Anterior cingulate cortex (tissue), 58 donors: ENCODE data around the gene C18orf54.
"Not testable (repeated sequence)": the region's sequence is repeated elsewhere in the genome, so short reads cannot be mapped to it uniquely, and the experiment has no call there.

ENCODE experiments used
- DNase-seq, 58 donors: peaks; one replicate each; lab custom pipeline; 2025; lab: John Stamatoyannopoulos, UW

The C18orf54 gene

GRCh38 chr18:54357660-54358494 is at the start of gene C18orf54, which contains the start of gene STARD6:
TSS of gene C18orf54 (plus strand) at chr18:54357906. CDS start at chr18:54360573, 2,667 bp downstream.
TSS of gene STARD6 (minus strand) at chr18:54357858. CDS start at chr18:54354573, 3,285 bp downstream.
- DNase-seq, result peak in 57 of 58 donors; percentile 24 to 87 (median 77)

GRCh38 chr18:54309564-54309963 is 48.1 kb upstream of the C18orf54 start:
- DNase-seq, result not testable (repeated sequence)

- no peak for DNase-seq
Measured at GRCh38 chr18:54316071-54316820, 41.5 kb upstream of the C18orf54 start.

DNA sequence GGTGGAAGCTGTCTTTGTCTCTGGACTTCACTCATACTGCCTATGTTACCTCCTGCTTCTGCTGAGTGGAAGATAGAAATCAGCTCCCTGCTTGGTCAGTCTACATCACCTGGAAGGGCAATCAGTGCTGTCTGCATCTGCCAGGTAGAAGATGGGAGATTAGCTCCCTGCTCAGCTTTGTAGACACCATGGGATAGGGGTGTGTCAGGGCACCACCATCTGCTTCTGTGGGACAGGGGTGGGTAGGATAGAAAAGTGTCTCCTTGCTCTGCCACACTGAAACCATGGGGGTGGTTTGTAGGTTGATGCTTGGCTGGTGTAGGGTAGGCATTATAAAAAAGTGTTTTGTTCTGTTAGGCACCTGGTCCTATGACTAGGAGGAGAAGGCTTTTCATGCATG is 34.1 kb upstream of the C18orf54 start:
- DNase-seq, result no peak

DNA sequence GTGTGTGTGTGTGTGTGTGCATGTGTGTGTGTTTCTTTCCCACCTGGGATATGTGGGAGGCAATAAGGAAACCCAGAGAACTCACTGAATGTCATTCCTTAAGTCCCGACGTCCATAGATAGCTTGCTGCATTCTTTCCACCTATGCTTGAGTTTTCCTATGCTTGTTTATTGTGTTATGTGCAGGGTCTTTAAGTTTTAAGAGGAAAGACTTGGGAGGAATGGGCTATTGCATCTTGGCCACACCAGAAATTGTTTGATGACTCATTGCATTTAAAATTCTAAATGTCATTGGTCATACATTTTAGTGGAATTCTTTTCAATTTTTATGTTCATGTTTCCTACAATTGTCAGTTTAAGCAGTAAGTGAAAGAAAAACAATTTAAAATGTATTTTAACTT is 33.7 kb upstream of the C18orf54 start:
- DNase-seq, result no peak

- no peak for DNase-seq
Measured at GRCh38 chr18:54327818-54328217, 29.9 kb upstream of the C18orf54 start.

DNA sequence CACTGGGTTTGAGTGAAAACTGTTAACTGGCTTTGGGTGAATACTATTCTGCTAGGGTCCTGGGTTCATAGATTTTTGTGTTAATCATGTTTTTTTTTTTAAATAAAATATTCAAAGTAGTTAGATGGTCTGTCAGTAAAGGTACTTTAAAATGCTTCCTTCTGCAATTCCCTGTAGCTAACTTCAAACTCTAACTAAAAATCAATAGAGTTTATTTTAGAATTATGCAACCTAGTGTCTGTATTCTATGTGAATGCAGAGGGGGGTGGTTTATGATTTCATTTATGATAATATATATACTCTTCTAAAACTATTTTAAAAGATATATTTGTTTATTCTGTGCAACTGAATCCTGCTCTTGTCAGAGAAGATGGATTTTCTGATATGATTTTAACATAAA is 27.9 kb upstream of the C18orf54 start:
- no peak for DNase-seq

GRCh38 chr18:54330768-54331548 is 26.7 kb upstream of the C18orf54 start:
- no peak for DNase-seq

- no peak for DNase-seq
Measured at GRCh38 chr18:54335638-54336173, 22.0 kb upstream of the C18orf54 start.

GRCh38 chr18:54338230-54338629 is 19.5 kb upstream of the C18orf54 start:
- no peak for DNase-seq

- DNase-seq, result no peak
Measured at GRCh38 chr18:54351186-54351585, 6.5 kb upstream of the C18orf54 start.

DNA sequence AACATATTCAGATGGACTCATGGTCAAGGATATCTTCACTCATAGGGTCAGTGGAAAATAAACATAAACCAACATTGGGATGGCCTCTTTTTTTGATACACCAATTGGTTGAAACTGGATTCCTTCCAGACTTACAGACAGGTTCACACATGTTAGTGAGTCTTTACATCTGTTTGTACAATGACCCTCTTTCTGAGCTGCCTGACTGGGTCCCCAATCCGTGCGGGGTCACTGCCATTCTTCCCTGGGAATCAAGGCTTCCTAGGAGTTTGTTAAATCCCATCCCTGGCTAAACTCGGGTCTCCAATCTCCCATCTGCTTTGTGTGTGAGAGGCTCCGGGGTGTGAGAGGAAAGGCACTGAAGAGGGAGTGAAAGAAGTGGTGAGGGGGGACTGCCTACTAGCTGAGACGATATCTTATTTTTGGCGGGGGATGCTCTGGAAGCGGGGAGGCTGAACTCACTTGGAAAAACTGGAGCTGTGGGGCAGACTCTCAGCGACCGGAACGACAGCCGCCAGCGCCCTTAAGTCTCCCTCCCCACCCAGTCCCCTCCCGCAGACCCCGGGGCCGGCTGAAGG is 535 bp upstream of the C18orf54 start:
- DNase-seq, result peak in 15 of 58 donors; percentile 6 to 69 (median 28)

DNA sequence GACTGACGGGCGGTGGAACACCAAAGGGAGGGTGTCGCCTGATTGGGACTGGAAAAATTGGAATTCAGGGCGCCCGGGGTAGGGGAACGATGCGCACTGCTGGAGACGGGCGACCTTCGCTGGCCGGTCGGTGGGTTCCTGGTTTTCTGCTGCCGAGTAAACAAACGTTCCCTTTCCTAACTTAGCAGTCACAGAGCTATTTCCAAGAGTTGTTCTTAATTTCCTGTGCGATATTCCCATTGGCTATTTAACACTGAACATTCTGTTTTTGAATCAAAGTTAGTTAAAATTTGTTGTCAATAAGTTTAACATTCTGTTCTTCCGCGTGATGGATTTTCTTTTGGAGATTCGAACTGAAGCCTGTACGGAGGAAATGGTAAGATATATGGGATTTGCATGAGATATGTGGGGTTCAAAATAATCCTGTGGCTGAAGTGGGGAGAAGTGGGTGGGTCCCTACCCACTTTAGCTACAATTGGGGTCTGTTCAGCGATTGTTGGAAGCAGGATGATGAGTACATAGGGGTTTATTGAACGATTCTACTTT is 862 bp downstream of the C18orf54 start:
- DNase-seq, result peak in 5 of 58 donors; percentile 2 to 33 (median 7)

DNA sequence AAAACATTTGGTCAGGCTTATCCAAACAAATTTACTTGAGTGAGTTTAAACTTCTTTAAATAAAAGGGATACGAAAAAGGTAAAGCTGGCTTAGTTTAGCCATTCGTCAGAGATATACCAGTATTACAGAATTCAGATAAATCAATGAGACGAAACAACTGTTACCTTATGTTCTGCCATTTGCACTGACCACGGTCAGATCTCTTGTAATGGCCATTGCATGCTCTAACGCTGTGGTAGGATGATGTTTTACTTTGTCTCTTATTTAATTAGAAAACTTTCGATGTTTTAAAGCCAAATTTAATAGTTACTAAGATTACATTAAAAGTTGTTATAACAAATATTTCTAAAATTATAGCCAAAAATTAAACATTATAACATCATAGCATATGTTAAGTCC is 1.5 kb downstream of the C18orf54 start:
- DNase-seq, result no peak

DNA sequence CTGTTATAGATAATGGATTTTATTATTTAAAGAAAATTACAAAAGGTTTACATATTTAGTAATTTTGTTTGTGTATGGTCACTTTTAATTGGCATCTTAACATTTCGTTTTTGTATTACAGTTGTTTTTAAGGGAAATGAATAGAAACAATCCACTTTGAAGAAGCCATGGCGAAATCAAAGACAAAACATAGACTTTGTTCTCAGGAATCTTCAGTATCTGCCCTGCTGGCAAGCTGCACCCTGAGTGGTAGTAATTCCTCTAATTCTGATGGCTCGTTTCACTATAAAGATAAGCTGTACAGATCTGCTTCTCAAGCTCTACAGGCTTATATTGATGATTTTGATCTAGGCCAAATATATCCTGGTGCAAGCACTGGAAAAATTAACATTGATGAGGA is 2.7 kb downstream of the C18orf54 start:
- DNase-seq, result no peak

DNA sequence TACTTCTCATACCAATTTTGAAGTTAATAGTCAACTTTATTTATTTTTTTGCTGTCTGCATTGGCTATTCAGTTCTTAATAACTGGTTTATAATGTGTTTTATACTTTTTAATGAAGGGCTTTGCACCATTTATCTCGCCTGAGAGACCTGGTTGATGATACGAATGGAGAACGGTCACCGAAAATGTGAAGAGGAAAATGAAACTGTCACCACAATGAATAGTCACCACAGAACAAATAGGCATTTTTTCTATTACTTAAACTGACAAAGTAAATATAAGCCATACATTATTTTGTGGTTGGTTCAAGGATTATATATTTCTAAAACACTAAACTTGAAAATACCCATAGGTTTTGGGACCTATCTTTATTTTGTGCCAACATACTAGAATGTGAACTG is 20.4 kb downstream of the C18orf54 start:
- DNase-seq, result no peak

DNA sequence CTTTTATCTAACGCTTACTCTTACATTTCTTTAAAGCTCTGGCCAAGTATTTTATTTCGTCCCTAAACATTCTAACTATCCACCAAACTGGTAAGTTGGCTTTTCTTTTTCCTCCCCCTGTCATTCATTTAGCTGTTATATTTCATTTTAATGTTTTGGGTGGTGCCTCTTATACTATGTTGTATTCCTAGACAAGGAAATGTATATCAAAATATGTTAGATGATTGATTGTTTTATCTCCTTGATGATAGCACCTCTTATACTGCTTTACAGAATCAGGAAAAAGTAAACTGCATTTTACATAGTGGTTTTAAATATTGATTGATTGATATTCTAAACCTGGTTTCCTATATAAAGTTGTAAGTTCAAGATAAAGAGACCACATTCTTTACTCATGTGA is 23.9 kb downstream of the C18orf54 start:
- no peak for DNase-seq

DNA sequence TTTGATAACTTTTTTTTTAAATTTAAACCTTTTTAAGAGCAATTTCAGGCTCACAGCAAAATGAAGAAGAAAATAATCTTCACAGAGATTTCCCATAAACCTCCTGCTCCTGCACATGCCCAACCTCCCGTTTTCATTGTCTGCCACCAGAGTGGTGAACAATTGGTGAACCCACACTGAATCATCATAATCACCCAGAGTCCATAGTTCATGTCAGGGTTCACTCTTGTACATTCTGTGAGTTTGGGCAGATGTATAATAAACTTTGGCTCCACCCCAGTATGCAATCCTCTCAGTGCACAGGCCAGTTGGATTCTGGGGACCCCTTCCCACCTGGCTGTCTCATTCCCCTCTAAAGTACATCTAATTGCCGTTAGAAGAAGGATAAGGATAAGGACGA is 24.4 kb downstream of the C18orf54 start:
- no peak for DNase-seq

DNA sequence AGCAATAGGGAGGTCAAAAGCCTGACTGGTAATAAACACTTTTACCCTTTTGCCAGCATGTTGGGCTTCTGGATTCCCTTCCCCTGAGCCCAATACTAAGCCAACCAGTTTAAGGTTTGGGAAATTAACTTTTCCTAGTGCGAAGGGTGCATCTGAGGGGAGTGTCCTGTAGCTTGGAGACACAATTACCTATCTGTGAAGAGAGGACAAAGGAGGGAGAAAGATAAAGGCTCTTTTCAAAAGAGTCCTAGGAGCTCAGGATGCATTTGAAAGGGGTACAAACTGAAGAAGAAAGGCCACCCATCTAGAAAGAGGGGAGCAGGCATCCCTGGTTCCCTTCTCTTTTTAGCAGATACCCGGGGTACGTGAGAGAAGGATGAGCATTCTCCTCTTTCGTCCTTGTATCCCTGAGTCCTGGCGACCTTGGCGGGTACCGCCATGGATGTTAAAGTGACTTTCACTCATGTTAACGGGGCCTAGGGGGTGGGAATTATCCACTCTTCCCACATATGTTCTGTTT is 25.1 kb downstream of the C18orf54 start:
- no peak for DNase-seq

DNA sequence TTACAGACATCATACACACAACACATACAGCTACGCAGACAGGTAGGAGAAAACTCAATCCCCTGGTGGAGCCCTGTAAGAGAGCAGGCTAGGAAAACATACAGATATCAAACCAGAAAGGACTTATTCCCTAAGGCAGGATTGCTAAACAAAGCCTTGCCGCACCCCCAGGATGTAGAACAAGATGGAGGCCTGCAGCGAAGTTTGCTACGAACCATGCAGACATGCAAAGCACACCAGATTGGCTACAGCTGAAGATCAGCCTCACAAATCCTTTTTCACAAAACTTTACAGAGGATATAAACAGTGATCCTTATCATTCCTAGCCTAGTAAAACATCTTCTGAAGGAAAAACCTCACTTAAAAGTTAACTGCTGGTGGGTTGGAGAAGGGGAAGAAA is 28.3 kb downstream of the C18orf54 start:
- no peak for DNase-seq
